Loucy (cell line): ENCODE results near the gene RXRG.

Experiments used
- CTCF ChIP-seq: fragments of 200-600 bp; sonication (generic); conservative IDR thresholded peaks from 2 replicates; pipeline ENCODE4 v1.5.1; 2014; ENCODE audit warnings: mild to moderate bottlenecking, antibody characterized with exemption, low read length
- EZH2phosphoT487 ChIP-seq: fragments of 200-600 bp; IDR thresholded peaks from 2 replicates; pipeline ENCODE4 v1.6.1; 2018; ENCODE audit warnings: antibody characterized with exemption, mild to moderate bottlenecking, moderate library complexity, borderline replicate concordance

- TF ChIP-seq CTCF (no peak), EZH2phosphoT487 (no peak)
Observed at GRCh38 chr1:165387505-165387904, 57.4 kb downstream of the RXRG start.
